Pancreas (tissue), 10 donors: ENCODE results near the gene RYR1. TPM values are rescaled to one million over a fixed set of nuclear protein-coding genes. Genes with fewer than 3 reads are reported as not detected.

ENCODE experiments used
- ATAC-seq, 4 donors: fragments of 200-7000 bp; cut with Tn5 transposase; one replicate each; pipeline versions ENCODE4 v1.8.0 to v1.9.1; 2020; ENCODE audit warnings: mild to moderate bottlenecking in 4 of 4, moderate library complexity in 4 of 4
- DNase-seq, 6 donors: peaks; one replicate each; pipeline ENCODE4 v3.0.0-alpha.2; 2020
- FAIRE-seq: peaks from 2 replicates; lab custom pipeline; 2012; peaks lifted over from hg19 to GRCh38; lab: Jason Lieb, UNC
- H3K27ac ChIP-seq, 4 donors: fragments of 200-600 bp; sonication (generic); 1 replicate in 3 of 4; 2 replicates in 1 of 4; pipeline versions ENCODE4 v1.5.0 to v1.8.0; 2020
- H3K27me3 ChIP-seq, 4 donors: fragments of 200-600 bp; one replicate each; pipeline ENCODE4 v1.8.0; 2021
- H3K36me3 ChIP-seq, 3 donors: fragments of 200-600 bp; sonication (generic) in 1 of 3; one replicate each; pipeline versions ENCODE4 v1.5.0 to v1.8.0; 2020 to 2021
- H3K4me1 ChIP-seq, 3 donors: fragments of 200-600 bp; one replicate each; pipeline ENCODE4 v1.8.0; 2021
- H3K4me3 ChIP-seq, 4 donors: fragments of 200-600 bp; sonication (generic) in 2 of 4; one replicate each; pipeline versions ENCODE4 v1.5.0 to v1.8.0; 2020 to 2021
- H3K9me3 ChIP-seq, 4 donors: fragments of 200-600 bp; one replicate each; pipeline ENCODE4 v1.8.0; 2021
- CTCF ChIP-seq, 4 donors: fragments of 200-600 bp; sonication (generic) in 3 of 4; IDR thresholded peaks; one replicate each; pipeline versions ENCODE4 v1.5.0 to v1.8.0; 2021; ENCODE audit warnings: antibody characterized with exemption in 4 of 4
- WGBS, 2 donors: extraction: QIAGEN DNeasy Blood & Tissue Kit; methylation state at CpG; one replicate each; pipeline ENCODE4 v1.1.7; 2013; 5-methylcytosine and 5-hydroxymethylcytosine counted together
- intact Hi-C, 3 donors: fragments of 100-400 bp; cut with DNase I; formaldehyde crosslinking; loops; one replicate each; pipeline versions ENCODE4 v1.11.1 to v1.14.2; 2022
- polyA plus RNA-seq, 2 donors: library from polyadenylated mRNA; stranded (reverse); fragments of 200-250 nt; gene quantifications; one replicate each; pipeline ENCODE4 v1.2.3, GENCODE V29; 2013
- total RNA-seq, 6 donors: library from RNA; stranded (reverse); fragmentation: NEBNext Ultra II Directional in 4 of 6; extraction: Animal tissue kit (Norgen Biotek cat#: 25700) in 4 of 6; gene quantifications; one replicate each; pipeline versions ENCODE4 v1.2.1 to v1.2.4, GENCODE V29; 2021 to 2023
- donor health status: healthy with polysubstance abuse.
- donor health status: DM: no; HTN: no; CAD: no; lungs with moderate emphysema.
- donor health status: DM: no; HTN: no; CAD: no.
- donor health status: control.
- donor health status: control.
- donor health status: Bipolar disorder and iron deficiency.
- donor health status: DM: yes; HTN: yes; CAD: no.
- donor health status: DM: no; HTN: no; CAD: no.
- donor health status: DM: no; HTN: no; CAD: no.
- donor health status: DM: yes; HTN: yes; CAD: no.

RYR1 gene
- total and polyA plus RNA-seq, 8 donors, result 0.19 to 1.4 (median 0.57) TPM

- 72 to 74% methylated on average over 5 of the region's 5 CpGs for WGBS, 2 donors
- DNase-seq (no peak), ATAC-seq (no peak), FAIRE-seq (no peak)
- no peaks in the 10 kb centered on the region for H3K9me3 ChIP-seq
- intact Hi-C loops, result no loop called here
- no peaks in the 10 kb centered on the region for H3K36me3 ChIP-seq
- no peaks in the 10 kb centered on the region for H3K4me1 ChIP-seq
- no peaks in the 10 kb centered on the region for H3K27me3 ChIP-seq
- H3K4me3 ChIP-seq, result no peak overlapping the region
- H3K27ac ChIP-seq, result no peak overlapping the region
- TF ChIP-seq CTCF (IDR thresholded peaks at IDR 0.05), result no peak
These were observed 16.0 kb downstream of the RYR1 start for GRCh38 chr19:38449518-38449917.

- FAIRE-seq (no peak), DNase-seq (peak in 1 of 6 donors; percentile 19), ATAC-seq (no peak)
- Histone ChIP-seq H3K36me3 (no peaks in the 10 kb centered on the region), H3K27me3 (no peaks in the 10 kb centered on the region), H3K27ac (no peak overlapping the region), H3K9me3 (no peaks in the 10 kb centered on the region), H3K4me1 (no peaks in the 10 kb centered on the region), H3K4me3 (no peak overlapping the region)
- intact Hi-C loops, result no loop called here
- WGBS, 2 donors, result 64 to 73% methylated on average over 8 of the region's 8 CpGs
- TF ChIP-seq CTCF (IDR thresholded peaks at IDR 0.05), result no peak
These were observed 17.5 kb downstream of the RYR1 start for GRCh38 chr19:38451036-38451435.

GRCh38 chr19:38451629-38452028 lies 18.1 kb downstream of the RYR1 start:
- Histone ChIP-seq H3K27ac (no peak overlapping the region), H3K4me3 (no peak overlapping the region), H3K4me1 (no peaks in the 10 kb centered on the region), H3K9me3 (no peaks in the 10 kb centered on the region), H3K36me3 (no peaks in the 10 kb centered on the region), H3K27me3 (no peaks in the 10 kb centered on the region)
- no peak for TF ChIP-seq CTCF (IDR thresholded peaks at IDR 0.05)
- no peak for FAIRE-seq
- 78 to 93% methylated on average over 9 of the region's 9 CpGs for WGBS, 2 donors
- no peak for ATAC-seq
- intact Hi-C loops, result no loop called here
- DNase-seq, result peak in 1 of 6 donors; percentile 45

- intact Hi-C loops, result no loop called here
- DNase-seq (peak in 2 of 6 donors; percentile 23 to 63), ATAC-seq (no peak), FAIRE-seq (no peak)
- no peak overlapping the region for H3K4me3 ChIP-seq
- H3K36me3 ChIP-seq, result no peaks in the 10 kb centered on the region
- no peaks in the 10 kb centered on the region for H3K27me3 ChIP-seq
- H3K4me1 ChIP-seq, result no peaks in the 10 kb centered on the region
- no peak for TF ChIP-seq CTCF (IDR thresholded peaks at IDR 0.05)
- WGBS, 2 donors, result 53 to 72% methylated on average over 44 to 45 of the region's 45 CpGs
- no peaks in the 10 kb centered on the region for H3K9me3 ChIP-seq
- no peak overlapping the region for H3K27ac ChIP-seq
These were observed 19.2 kb downstream of the RYR1 start for GRCh38 chr19:38452430-38453366.

- WGBS, 2 donors, result 77 to 89% methylated on average over 3 of the region's 3 CpGs
- Histone ChIP-seq H3K4me3 (no peak overlapping the region), H3K36me3 (no peaks in the 10 kb centered on the region), H3K9me3 (no peaks in the 10 kb centered on the region), H3K27me3 (no peaks in the 10 kb centered on the region), H3K27ac (no peak overlapping the region), H3K4me1 (no peaks in the 10 kb centered on the region)
- FAIRE-seq (no peak), ATAC-seq (no peak), DNase-seq (no peak)
- intact Hi-C loops, result no loop called here
- TF ChIP-seq CTCF (IDR thresholded peaks at IDR 0.05), result no peak
These were observed 20.1 kb downstream of the RYR1 start for GRCh38 chr19:38453596-38453995.
